HFF-Myc (cell line): ENCODE data around the gene DNAAF5.
"Not testable (repeated sequence)": the region's sequence is repeated elsewhere in the genome, so short reads cannot be mapped to it uniquely, and the experiment has no call there.

Source experiments
- DNase-seq: peaks from one replicate; pipeline ENCODE4 v3.0.0-alpha.2; 2011; ENCODE audit warnings: low read depth; ENCODE audit errors: extremely low read depth
- H3K4me3 ChIP-seq: replicated peaks from 2 replicates; pipeline ENCODE4 v1.5.1; 2011; ENCODE audit warnings: low read depth, mild to moderate bottlenecking, control low read depth, low read length
- TF ChIP-seq, protein P1 (sequence below): IDR thresholded peaks from 2 replicates; pipeline ENCODE4 v1.5.1; 2012; ENCODE audit warnings: mild to moderate bottlenecking, low read depth, low read length, control low read depth; ENCODE audit errors: missing control alignments

The DNAAF5 gene

DNA sequence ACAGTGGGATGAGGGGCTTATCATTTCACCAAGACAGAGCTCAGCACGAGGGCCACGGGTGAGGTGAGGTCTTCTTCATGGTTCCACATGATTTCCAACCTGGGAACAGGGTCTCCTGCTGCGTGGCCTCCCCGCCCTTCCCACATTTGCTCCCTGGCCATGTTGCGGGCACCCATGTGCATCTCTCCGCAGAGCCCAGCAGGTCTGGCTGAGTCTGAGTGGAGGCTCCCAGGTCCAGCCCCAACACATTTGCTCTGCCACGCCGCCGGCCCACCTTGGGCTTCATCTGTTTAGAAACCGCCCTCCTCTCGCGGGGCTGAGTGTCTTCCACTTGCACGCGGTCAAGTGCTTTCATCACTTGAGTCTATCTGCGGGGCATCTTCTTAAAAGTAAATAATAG, 15.4 kb downstream of the DNAAF5 start:
- no peak overlapping the region for H3K4me3 ChIP-seq
- no peak for DNase-seq
- TF ChIP-seq, protein P1, sequence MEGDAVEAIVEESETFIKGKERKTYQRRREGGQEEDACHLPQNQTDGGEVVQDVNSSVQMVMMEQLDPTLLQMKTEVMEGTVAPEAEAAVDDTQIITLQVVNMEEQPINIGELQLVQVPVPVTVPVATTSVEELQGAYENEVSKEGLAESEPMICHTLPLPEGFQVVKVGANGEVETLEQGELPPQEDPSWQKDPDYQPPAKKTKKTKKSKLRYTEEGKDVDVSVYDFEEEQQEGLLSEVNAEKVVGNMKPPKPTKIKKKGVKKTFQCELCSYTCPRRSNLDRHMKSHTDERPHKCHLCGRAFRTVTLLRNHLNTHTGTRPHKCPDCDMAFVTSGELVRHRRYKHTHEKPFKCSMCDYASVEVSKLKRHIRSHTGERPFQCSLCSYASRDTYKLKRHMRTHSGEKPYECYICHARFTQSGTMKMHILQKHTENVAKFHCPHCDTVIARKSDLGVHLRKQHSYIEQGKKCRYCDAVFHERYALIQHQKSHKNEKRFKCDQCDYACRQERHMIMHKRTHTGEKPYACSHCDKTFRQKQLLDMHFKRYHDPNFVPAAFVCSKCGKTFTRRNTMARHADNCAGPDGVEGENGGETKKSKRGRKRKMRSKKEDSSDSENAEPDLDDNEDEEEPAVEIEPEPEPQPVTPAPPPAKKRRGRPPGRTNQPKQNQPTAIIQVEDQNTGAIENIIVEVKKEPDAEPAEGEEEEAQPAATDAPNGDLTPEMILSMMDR = no peak

DNA sequence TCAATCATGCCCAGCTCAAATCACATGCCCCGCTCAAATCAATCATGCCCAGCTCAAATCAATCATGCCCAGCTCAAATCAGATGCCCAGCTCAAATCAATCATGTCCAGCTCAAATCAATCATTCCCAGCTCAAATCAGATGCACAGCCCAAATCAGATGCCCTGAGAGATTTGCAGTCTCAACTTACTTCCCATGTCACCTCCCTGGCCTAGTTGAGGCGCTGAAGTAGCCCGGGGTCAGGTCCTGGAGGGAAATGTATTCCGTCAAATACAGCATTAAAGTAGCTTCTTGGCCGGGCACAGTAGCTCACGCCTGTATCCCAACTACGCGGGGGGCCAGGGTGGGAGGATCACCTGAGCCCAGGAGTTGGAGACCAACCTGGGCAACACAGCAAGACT, 16.3 kb downstream of the DNAAF5 start:
- no peak overlapping the region for H3K4me3 ChIP-seq
- TF ChIP-seq, protein P1 = no peak
- DNase-seq = no peak

DNA sequence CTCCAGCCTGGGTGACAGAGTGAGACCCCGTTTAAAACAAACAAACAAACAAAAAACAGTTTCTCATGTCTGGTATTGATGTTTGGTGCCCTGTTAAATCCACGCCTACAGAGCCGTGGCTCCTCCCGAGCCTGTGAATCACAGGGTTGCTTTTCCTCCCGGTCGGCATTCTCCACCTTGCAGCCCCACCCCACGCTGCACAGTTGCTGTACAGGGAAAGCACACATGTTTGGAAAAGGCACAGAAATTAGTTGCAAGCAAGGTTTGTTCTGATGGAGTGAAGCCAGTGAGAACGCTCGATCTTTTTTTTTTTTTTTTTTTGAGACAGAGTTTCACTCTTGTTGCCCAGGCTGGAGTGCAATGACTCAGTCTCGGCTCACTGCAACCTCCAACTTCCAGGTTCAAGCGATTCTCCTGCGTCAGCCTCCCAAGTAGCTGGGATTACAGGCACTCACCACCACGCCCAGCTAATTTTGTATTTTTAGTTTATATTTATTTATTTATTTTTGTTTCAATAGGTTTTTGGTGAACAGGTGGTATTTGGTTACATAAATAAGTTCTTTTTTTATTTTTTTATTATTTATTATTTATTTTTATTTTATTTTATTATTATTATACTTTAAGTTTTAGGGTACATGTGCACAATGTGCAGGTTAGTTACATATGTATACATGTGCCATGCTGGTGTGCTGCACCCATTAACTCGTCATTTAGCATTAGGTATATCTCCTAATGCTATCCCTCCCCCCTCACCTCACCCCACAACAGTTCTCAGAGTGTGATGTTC, 17.0 kb downstream of the DNAAF5 start:
- not testable (repeated sequence) for H3K4me3 ChIP-seq, DNase-seq

DNA sequence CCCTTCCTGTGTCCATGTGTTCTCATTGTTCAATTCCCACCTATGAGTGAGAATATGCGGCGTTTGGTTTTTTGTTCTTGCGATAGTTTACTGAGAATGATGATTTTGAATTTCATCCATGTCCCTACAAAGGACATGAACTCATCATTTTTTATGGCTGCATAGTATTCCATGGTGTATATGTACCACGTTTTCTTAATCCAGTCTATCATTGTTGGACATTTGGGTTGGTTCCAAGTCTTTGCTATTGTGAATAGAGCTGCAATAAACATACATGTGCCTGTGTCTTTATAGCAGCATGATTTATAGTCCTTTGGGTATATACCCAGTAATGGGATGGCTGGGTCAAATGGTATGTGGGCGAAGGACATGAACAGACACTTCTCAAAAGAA, 17.6 kb downstream of the DNAAF5 start:
- not testable (repeated sequence) for H3K4me3 ChIP-seq, DNase-seq

DNA sequence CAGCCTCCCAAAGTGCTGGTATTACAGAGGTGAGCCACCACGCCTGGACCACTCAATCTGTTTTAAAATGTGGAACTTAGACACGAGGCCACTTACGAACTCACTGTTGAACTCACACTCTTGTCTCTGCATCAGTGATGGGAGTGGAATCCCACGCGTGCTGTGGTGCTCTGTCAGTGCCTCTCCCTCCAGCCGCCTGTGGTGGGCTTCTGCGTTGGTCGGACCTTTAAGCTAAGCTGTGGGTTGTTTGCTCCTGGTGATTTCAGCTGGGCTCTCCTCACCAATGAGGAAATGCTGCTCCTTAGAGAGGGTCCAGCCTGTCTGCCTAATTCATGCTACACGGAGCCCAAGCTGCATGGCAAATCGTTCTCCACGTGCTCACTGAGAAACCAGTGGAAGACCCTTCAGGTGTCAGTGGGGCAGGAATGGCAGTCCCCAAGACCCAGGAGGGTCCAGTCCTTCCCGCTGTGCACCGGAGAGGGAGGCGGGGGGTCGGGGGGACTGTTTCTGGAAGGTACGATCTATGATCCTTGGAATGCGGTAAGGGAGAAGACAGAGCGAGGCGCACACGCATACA, 18.4 kb downstream of the DNAAF5 start:
- DNase-seq = no peak
- TF ChIP-seq, protein P1 = no peak
- H3K4me3 ChIP-seq = no peak overlapping the region

DNA sequence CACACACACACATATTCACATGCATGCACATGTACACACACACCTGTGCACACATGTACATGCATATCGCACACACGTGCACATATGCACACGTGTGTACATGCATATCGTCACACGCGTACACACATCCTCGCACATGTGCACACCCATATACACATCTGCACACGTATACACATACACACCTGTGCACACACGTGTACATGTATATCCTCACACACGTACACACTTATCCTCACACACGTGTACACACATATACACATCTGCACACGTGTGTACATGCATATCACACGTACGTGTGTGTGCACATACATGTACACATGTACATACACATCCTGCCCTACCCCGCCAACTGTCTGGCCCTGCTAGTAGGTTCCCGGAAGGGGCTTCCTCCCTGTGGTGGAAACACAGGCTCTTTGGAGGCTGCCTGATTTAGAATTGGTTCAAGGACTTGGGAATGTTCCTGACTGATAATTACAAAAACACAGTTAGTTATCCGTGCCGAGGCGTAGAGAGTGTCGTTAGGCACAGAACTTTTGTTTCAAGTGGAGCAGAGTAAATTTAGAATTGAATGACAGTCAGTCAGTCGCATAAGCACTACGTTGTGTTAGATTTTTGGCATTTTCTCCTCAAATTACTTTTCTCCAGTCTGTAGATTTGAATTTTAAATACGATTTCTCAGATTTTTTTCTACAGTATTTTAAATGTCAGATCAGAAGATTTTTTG, 19.1 kb downstream of the DNAAF5 start:
- H3K4me3 ChIP-seq = no peak overlapping the region
- no peak for DNase-seq
- TF ChIP-seq, protein P1 = no peak

DNA sequence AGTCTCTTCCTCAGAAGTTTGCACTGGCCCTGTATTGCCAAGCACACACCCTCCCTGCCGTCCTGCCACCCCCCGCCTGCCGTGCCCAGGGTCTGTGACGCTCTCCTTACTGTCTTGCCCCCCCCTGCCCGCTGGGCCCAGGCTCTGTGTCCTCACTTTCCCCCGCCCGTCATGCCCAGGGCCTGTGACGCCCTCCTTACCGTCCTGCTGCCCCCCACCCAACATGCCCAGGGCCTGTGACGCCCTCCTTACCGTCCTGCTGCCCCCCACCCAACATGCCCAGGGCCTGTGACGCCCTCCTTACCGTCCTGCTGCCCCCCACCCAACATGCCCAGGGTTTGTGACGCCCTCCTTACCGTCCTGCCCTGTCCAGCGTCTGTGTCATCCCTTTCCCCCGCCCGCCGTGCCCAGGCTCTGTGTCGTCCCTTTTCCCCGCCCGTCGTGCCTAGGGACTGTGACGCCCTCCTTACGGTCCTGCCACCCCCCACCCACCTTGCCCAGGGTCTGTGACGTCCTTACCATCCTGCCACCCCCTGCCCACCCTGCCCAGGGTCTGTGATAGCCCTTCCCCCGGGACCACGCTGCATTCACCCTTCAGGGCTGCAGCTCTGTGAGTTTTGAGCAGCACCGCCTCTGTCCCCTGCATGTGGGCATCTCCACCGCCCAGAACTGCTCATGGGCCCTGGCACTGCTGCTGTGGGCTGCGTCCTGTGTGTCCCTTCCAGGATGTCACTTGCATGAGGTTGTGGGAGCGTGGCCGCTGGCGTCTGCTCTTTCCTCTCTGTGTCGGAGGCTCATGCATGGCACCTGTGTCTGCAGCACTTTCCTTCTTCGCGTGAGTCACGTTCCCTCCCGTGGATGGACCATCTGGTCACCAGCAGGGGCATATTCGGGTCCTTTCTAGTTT, 19.9 kb downstream of the DNAAF5 start:
- no peak for DNase-seq
- TF ChIP-seq, protein P1 = no peak
- no peak overlapping the region for H3K4me3 ChIP-seq
